CD4-positive, alpha-beta T cell treated with Interleukin-6 for 4 hours (primary cell): ENCODE results near the gene CSNK1G3.

Source experiments
- DNase-seq: peaks from one replicate; pipeline ENCODE4 v3.0.0-alpha.2; 2020; ENCODE audit warnings: mixed read lengths

CSNK1G3 gene

DNA sequence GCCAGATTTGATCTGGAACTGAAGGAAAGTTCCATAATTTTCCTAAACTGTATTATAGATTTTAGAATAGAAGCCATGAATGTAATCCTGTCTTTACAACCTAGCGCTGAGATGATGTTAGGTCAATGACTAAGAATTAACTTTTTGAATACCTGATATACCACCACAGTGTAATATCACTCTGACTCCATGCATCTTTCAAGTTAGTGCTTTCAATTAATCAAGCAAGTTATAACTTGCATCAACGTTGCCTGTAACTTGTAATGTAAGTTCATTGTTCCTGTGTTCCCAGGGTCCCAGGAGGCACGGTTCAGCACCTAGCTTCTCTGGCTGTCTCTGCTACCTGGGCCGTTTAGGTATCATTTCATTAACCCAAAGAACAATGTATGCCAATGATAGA is 139.3 kb downstream of the CSNK1G3 start:
- DNase-seq = no peak

- DNase-seq = no peak
These were observed 147.0 kb downstream of the CSNK1G3 start for GRCh38 chr5:123659011-123659410.

- DNase-seq = no peak
These were observed 147.5 kb downstream of the CSNK1G3 start for GRCh38 chr5:123659495-123659894.

DNA sequence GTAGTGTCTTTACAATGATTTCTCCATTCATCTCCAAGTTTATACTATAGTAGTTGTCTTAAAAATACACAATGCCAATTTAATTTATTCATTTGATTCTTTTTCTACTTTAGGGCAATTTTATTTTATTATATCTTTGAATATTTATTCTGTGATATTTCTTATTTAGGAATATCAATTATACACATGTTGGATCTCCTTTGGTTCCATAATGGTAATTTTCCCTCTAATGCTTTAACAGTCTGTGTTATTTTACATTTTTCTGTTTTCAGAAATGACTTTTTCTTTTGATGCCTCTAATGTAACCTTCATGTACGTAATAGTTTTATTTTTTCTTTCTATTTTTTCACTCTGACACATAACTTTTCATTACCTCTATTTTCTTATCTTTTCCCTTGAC is 153.0 kb downstream of the CSNK1G3 start:
- no peak for DNase-seq

DNA sequence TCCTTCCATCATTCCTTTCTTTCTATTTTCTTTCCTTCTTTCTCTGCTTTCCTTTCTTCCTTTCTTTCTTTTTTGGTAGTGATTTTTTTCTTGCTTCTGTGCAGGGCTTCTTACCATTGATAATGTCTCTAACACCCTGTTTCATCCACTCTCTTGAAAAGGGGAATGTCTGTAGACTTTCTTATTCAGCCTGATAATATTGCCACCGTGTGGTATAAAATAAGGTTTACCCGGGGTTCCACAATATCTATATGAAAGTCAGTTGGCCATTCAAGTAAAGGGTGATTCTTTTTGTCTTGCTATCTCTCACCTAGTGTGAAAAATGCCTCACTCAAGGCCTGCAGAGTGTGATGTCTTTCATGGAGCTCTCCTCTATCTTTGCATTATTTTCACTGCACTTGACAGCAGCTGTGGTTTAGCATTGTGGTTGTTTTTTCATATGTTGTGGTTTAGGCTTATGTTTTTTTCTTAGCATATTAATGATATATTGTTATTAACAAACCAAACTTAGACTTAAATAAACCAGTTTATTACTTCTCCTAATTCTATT is 153.9 kb downstream of the CSNK1G3 start:
- DNase-seq = no peak
